OCI-LY1 (cell line): ENCODE measurements around the gene PSMG4.

Experiments used
- EZH2 ChIP-seq: fragments of 200-600 bp; sonication (generic), shearing (Covaris generic); IDR thresholded peaks from 2 replicates; pipeline ENCODE4 v1.8.0; 2017; ENCODE audit warnings: borderline replicate concordance, mixed run types, mild to moderate bottlenecking, antibody characterized with exemption, low read length, moderate library complexity, mixed read lengths
- TF ChIP-seq, protein P1 (sequence below): fragments of 200-600 bp; sonication (generic), shearing (Covaris generic); IDR thresholded peaks from 2 replicates; pipeline ENCODE4 v1.5.1; 2017; ENCODE audit warnings: mild to moderate bottlenecking, antibody characterized with exemption, low read length, moderate library complexity, mixed read lengths

DNA sequence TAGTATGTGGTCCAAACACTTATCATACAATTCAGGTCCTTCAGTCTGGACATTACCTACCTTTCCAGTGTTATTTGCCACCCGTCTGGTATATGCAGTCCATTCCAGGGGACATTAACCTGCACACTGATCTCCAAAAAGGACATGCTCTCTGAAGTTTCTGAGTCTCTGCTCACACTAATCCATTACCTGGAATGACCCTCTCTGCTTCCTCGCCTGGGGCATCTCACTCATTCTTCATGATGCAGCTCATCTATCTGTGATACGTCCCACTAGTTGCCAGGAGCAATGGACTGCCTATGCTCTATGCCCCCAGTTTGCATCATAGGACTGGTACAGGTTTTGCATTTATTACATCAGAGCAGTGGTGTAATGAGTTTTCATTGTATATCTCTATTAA, 25.4 kb upstream of the PSMG4 start:
- TF ChIP-seq, protein P1, sequence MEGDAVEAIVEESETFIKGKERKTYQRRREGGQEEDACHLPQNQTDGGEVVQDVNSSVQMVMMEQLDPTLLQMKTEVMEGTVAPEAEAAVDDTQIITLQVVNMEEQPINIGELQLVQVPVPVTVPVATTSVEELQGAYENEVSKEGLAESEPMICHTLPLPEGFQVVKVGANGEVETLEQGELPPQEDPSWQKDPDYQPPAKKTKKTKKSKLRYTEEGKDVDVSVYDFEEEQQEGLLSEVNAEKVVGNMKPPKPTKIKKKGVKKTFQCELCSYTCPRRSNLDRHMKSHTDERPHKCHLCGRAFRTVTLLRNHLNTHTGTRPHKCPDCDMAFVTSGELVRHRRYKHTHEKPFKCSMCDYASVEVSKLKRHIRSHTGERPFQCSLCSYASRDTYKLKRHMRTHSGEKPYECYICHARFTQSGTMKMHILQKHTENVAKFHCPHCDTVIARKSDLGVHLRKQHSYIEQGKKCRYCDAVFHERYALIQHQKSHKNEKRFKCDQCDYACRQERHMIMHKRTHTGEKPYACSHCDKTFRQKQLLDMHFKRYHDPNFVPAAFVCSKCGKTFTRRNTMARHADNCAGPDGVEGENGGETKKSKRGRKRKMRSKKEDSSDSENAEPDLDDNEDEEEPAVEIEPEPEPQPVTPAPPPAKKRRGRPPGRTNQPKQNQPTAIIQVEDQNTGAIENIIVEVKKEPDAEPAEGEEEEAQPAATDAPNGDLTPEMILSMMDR: no peak
- no peak for TF ChIP-seq EZH2
